ENCODE measurements around the gene CTNNBL1. TPM values are rescaled to one million over a fixed set of nuclear protein-coding genes. Genes with fewer than 3 reads are reported as not detected.
A peak's percentile ranks its signal among the peaks of the same experiment; 100 is the strongest.
"Not testable (repeated sequence)": the region's sequence is repeated elsewhere in the genome, so short reads cannot be mapped to it uniquely, and the experiment has no call there.

Gene CTNNBL1
- total and polyA plus RNA-seq, 5 donors = 43.8 to 65.7 (median 54.7) TPM

- intact Hi-C loops (cut with DNase I); H3K4me1 ChIP-seq (ENCODE audit: control insufficient read depth, insufficient read depth, low read length); H3K9me3 ChIP-seq (ENCODE audit: control insufficient read depth, low read length); H3K4me3 ChIP-seq (ENCODE audit: low read length); ATAC-seq; H3K27me3 ChIP-seq (ENCODE audit: control insufficient read depth, insufficient read depth); DNase-seq; H3K27ac ChIP-seq (ENCODE audit: low read length): not testable (repeated sequence)
- 79% methylated on average over 4 of the region's 4 CpGs for WGBS
Measured at GRCh38 chr20:37679751-37680150, 14.1 kb upstream of the CTNNBL1 start.

GRCh38 chr20:37680420-37680819 is 13.4 kb upstream of the CTNNBL1 start:
- Histone ChIP-seq H3K27ac (ENCODE audit: low read length) (no peak overlapping the region), H3K4me1 (ENCODE audit: control insufficient read depth, insufficient read depth, low read length) (no peaks in the 10 kb centered on the region), H3K27me3 (ENCODE audit: control insufficient read depth, insufficient read depth) (no peaks in the 10 kb centered on the region), H3K9me3 (ENCODE audit: control insufficient read depth, low read length) (no peaks in the 10 kb centered on the region), H3K4me3 (ENCODE audit: low read length) (no peak overlapping the region)
- no peak for DNase-seq
- ATAC-seq = no peak
- intact Hi-C loops (cut with DNase I) = no loop called here
- WGBS = 28% methylated on average over 3 of the region's 3 CpGs

- Histone ChIP-seq H3K4me3 (ENCODE audit: low read length) (no peak overlapping the region), H3K27me3 (ENCODE audit: control insufficient read depth, insufficient read depth) (no peaks in the 10 kb centered on the region), H3K27ac (ENCODE audit: low read length) (no peak overlapping the region), H3K4me1 (ENCODE audit: control insufficient read depth, insufficient read depth, low read length) (no peaks in the 10 kb centered on the region), H3K9me3 (ENCODE audit: control insufficient read depth, low read length) (no peaks in the 10 kb centered on the region)
- ATAC-seq (no peak), DNase-seq (no peak)
- intact Hi-C loops (cut with DNase I) = no loop called here
- WGBS = 70% methylated on average over 10 of the region's 10 CpGs
Measured at GRCh38 chr20:37681384-37682112, 12.3 kb upstream of the CTNNBL1 start.

GRCh38 chr20:37683146-37683545 is 10.7 kb upstream of the CTNNBL1 start:
- intact Hi-C loops (cut with DNase I); H3K27ac ChIP-seq (ENCODE audit: low read length); H3K9me3 ChIP-seq (ENCODE audit: control insufficient read depth, low read length); ATAC-seq; H3K27me3 ChIP-seq (ENCODE audit: control insufficient read depth, insufficient read depth); H3K4me1 ChIP-seq (ENCODE audit: control insufficient read depth, insufficient read depth, low read length); DNase-seq; H3K4me3 ChIP-seq (ENCODE audit: low read length): not testable (repeated sequence)
- 46% methylated on average over 9 of the region's 9 CpGs for WGBS

- ATAC-seq = no peak
- Histone ChIP-seq H3K27ac (ENCODE audit: low read length) (no peak overlapping the region), H3K9me3 (ENCODE audit: control insufficient read depth, low read length) (no peaks in the 10 kb centered on the region), H3K27me3 (ENCODE audit: control insufficient read depth, insufficient read depth) (no peaks in the 10 kb centered on the region), H3K4me1 (ENCODE audit: control insufficient read depth, insufficient read depth, low read length) (no peaks in the 10 kb centered on the region), H3K4me3 (ENCODE audit: low read length) (no peak overlapping the region)
- no peak for DNase-seq
- WGBS = 87% methylated on average over 2 of the region's 2 CpGs
- intact Hi-C loops (cut with DNase I) = no loop called here
Measured at GRCh38 chr20:37686762-37687477, 6.9 kb upstream of the CTNNBL1 start.

- intact Hi-C loops (cut with DNase I) = no loop called here
- H3K27ac ChIP-seq (ENCODE audit: low read length) = no peak overlapping the region
- H3K4me1 ChIP-seq (ENCODE audit: control insufficient read depth, insufficient read depth, low read length) = no peaks in the 10 kb centered on the region
- no peaks in the 10 kb centered on the region for H3K9me3 ChIP-seq (ENCODE audit: control insufficient read depth, low read length)
- 71% methylated on average over 3 of the region's 3 CpGs for WGBS
- H3K4me3 ChIP-seq (ENCODE audit: low read length) = no peak overlapping the region
- DNase-seq (no peak), ATAC-seq (no peak)
- H3K27me3 ChIP-seq (ENCODE audit: control insufficient read depth, insufficient read depth) = no peaks in the 10 kb centered on the region
Measured at GRCh38 chr20:37687478-37687805, 6.4 kb upstream of the CTNNBL1 start.

- DNase-seq (no peak), ATAC-seq (no peak)
- no peak overlapping the region for H3K27ac ChIP-seq (ENCODE audit: low read length)
- intact Hi-C loops (cut with DNase I) = no loop called here
- 62% methylated on average over 4 of the region's 4 CpGs for WGBS
- no peaks in the 10 kb centered on the region for H3K27me3 ChIP-seq (ENCODE audit: control insufficient read depth, insufficient read depth)
- H3K4me1 ChIP-seq (ENCODE audit: control insufficient read depth, insufficient read depth, low read length) = no peaks in the 10 kb centered on the region
- H3K9me3 ChIP-seq (ENCODE audit: control insufficient read depth, low read length) = no peaks in the 10 kb centered on the region
- no peak overlapping the region for H3K4me3 ChIP-seq (ENCODE audit: low read length)
Measured at GRCh38 chr20:37688093-37688492, 5.7 kb upstream of the CTNNBL1 start.

- no peaks in the 10 kb centered on the region for H3K4me1 ChIP-seq (ENCODE audit: control insufficient read depth, insufficient read depth, low read length)
- no peak for ATAC-seq
- H3K4me3 ChIP-seq (ENCODE audit: low read length) = no peak overlapping the region
- H3K27me3 ChIP-seq (ENCODE audit: control insufficient read depth, insufficient read depth) = no peaks in the 10 kb centered on the region
- H3K27ac ChIP-seq (ENCODE audit: low read length) = no peak overlapping the region
- 84% methylated on average over 5 of the region's 5 CpGs for WGBS
- no peaks in the 10 kb centered on the region for H3K9me3 ChIP-seq (ENCODE audit: control insufficient read depth, low read length)
- intact Hi-C loops (cut with DNase I) = no loop called here
- DNase-seq = no peak
Measured at GRCh38 chr20:37690626-37691369, 3.0 kb upstream of the CTNNBL1 start.

GRCh38 chr20:37692459-37693166 is 1.2 kb upstream of the CTNNBL1 start:
- DNase-seq = no peak
- H3K27ac ChIP-seq (ENCODE audit: low read length) = no peak overlapping the region
- H3K9me3 ChIP-seq (ENCODE audit: control insufficient read depth, low read length) = no peaks in the 10 kb centered on the region
- H3K27me3 ChIP-seq (ENCODE audit: control insufficient read depth, insufficient read depth) = no peaks in the 10 kb centered on the region
- intact Hi-C loops (cut with DNase I) = no loop called here
- H3K4me3 ChIP-seq (ENCODE audit: low read length) = no peak overlapping the region
- 91% methylated on average over 8 of the region's 8 CpGs for WGBS
- H3K4me1 ChIP-seq (ENCODE audit: control insufficient read depth, insufficient read depth, low read length) = no peaks in the 10 kb centered on the region
- no peak for ATAC-seq

GRCh38 chr20:37693242-37693634 is 592 bp upstream of the CTNNBL1 start:
- DNase-seq = no peak
- Histone ChIP-seq H3K27ac (ENCODE audit: low read length) (no peak overlapping the region), H3K4me3 (ENCODE audit: low read length) (peak overlapping the region; percentile 83), H3K9me3 (ENCODE audit: control insufficient read depth, low read length) (no peaks in the 10 kb centered on the region), H3K4me1 (ENCODE audit: control insufficient read depth, insufficient read depth, low read length) (peaks cover 1% of the 10 kb centered on the region), H3K27me3 (ENCODE audit: control insufficient read depth, insufficient read depth) (no peaks in the 10 kb centered on the region)
- no peak for ATAC-seq
- 81% methylated on average over 2 of the region's 2 CpGs for WGBS
- intact Hi-C loops (cut with DNase I) = no loop called here

All from right cardiac atrium (tissue), 5 donors.